K562 (cell line): ENCODE data around the gene ODF2. TPM values are rescaled to one million over a fixed set of nuclear protein-coding genes. Genes with fewer than 3 reads are reported as not detected.
A peak's percentile ranks its signal among the peaks of the same experiment; 100 is the strongest.

ENCODE experiments used
- BHLHE40 ChIP-seq: IDR thresholded peaks from 2 replicates; pipeline ENCODE4 v1.6.1; 2011; ENCODE audit warnings: low read length, improper control_type of control experiment
- E2F5 ChIP-seq: sonication (generic); formaldehyde crosslinking; IDR thresholded peaks from 2 replicates; pipeline ENCODE4 v1.8.0; 2022; ENCODE audit warnings: mild to moderate bottlenecking, missing genetic modification reagents
- EGR1 ChIP-seq: fragments of 450-650 bp; conservative IDR thresholded peaks from 2 replicates; pipeline ENCODE4 v1.6.1; 2017; ENCODE audit warnings: mild to moderate bottlenecking
- EP400 ChIP-seq: fragments of 450-650 bp; IDR thresholded peaks from 2 replicates; pipeline ENCODE4 v1.6.1; 2017; ENCODE audit warnings: antibody characterized with exemption, mild to moderate bottlenecking, moderate library complexity
- HMGXB4 ChIP-seq: sonication (generic); formaldehyde crosslinking; IDR thresholded peaks from 2 replicates; pipeline ENCODE4 v1.8.1; 2023; ENCODE audit warnings: mild to moderate bottlenecking, missing genetic modification reagents
- ILK ChIP-seq: fragments of 450-650 bp; IDR thresholded peaks from 2 replicates; pipeline ENCODE4 v1.6.1; 2016; ENCODE audit warnings: missing genetic modification characterization, low read depth, mild to moderate bottlenecking, missing compliant biosample characterization, moderate library complexity, borderline replicate concordance
- KDM1A ChIP-seq, 2 experiments: fragments of 450-650 bp; IDR thresholded peaks; 2 replicates each; pipeline ENCODE4 v1.6.1; 2016; ENCODE audit warnings: mild to moderate bottlenecking in 2 of 2
- MYNN ChIP-seq, 2 experiments: sonication (generic); formaldehyde crosslinking in 1 of 2; IDR thresholded peaks; 2 replicates each; pipeline versions ENCODE4 v1.5.0 to v1.6.1; 2016 to 2020; ENCODE audit warnings: antibody characterized with exemption in 1 of 2, missing genetic modification reagents in 1 of 2
- PHB2 ChIP-seq: fragments of 450-650 bp; IDR thresholded peaks from 2 replicates; pipeline ENCODE4 v1.6.1; 2017; ENCODE audit warnings: low read depth
- PURB ChIP-seq: sonication (generic); formaldehyde crosslinking; IDR thresholded peaks from 2 replicates; pipeline ENCODE4 v1.9.0; 2021; ENCODE audit warnings: low read depth, mild to moderate bottlenecking, missing genetic modification reagents
- SAFB2 ChIP-seq: fragments of 200-400 bp; formaldehyde crosslinking; IDR thresholded peaks from 2 replicates; pipeline ENCODE4 v1.6.1; 2018; ENCODE audit warnings: borderline replicate concordance, low read length, low read depth, moderate library complexity; ENCODE audit not compliant: severe bottlenecking
- SP2 ChIP-seq: IDR thresholded peaks from 2 replicates; pipeline ENCODE4 v1.6.1; 2011; ENCODE audit warnings: mild to moderate bottlenecking, low read depth, low read length, moderate library complexity; ENCODE audit not compliant: poor library complexity, severe bottlenecking; ENCODE audit errors: extremely low read depth
- TAF1 ChIP-seq: IDR thresholded peaks from 2 replicates; pipeline ENCODE4 v1.6.1; 2011; ENCODE audit warnings: mild to moderate bottlenecking, low read length, moderate library complexity; ENCODE audit not compliant: insufficient read depth, control insufficient read depth, severe bottlenecking; ENCODE audit errors: extremely low read depth
- TCF7L2 ChIP-seq: fragments of 150-350 bp; IDR thresholded peaks from 2 replicates; pipeline ENCODE4 v1.6.1; 2016; ENCODE audit warnings: low read depth, mild to moderate bottlenecking, low read length, moderate library complexity
- TFAP4 ChIP-seq: sonication (generic); formaldehyde crosslinking; IDR thresholded peaks from 2 replicates; pipeline ENCODE4 v1.8.0; 2022; ENCODE audit warnings: missing genetic modification reagents, mild to moderate bottlenecking, moderate library complexity, borderline replicate concordance
- ZBTB1 ChIP-seq: sonication (generic); formaldehyde crosslinking; IDR thresholded peaks from 2 replicates; pipeline ENCODE4 v1.8.1; 2023; ENCODE audit warnings: missing genetic modification reagents, low read depth, mild to moderate bottlenecking, borderline replicate concordance
- ZFPM2 ChIP-seq: fragments of 250-450 bp; sonication (Bioruptor Pico); IDR thresholded peaks from 2 replicates; pipeline ENCODE4 v1.5.1; 2022; ENCODE audit warnings: mild to moderate bottlenecking
- ZNF165 ChIP-seq: fragments of 250-450 bp; sonication (Bioruptor Pico); IDR thresholded peaks from 2 replicates; pipeline ENCODE4 v1.4.0; 2020; ENCODE audit warnings: borderline replicate concordance
- ZNF584 ChIP-seq: fragments of 200-800 bp; sonication (Bioruptor generic); IDR thresholded peaks from 2 replicates; pipeline ENCODE4 v1.6.1; 2016; ENCODE audit warnings: low read depth, mild to moderate bottlenecking, missing genetic modification characterization, missing compliant biosample characterization
- polyA plus RNA-seq, 8 experiments: library from polyadenylated mRNA; depleted of rRNA in 4 of 8; stranded (reverse) in 5 of 8; unstranded in 3 of 8; fragments of >200 nt; fragmentation: Nextera tagmentation in 2 of 8; fragmentation: Illumina TruSeq in 1 of 8; extraction: Ambion mirVana in 2 of 8; extraction: Trizol in 1 of 8; gene quantifications; 2 replicates each; pipeline versions ENCODE4 v1.2.1 to v1.2.3, GENCODE V29; 2011 to 2014; ENCODE audit warnings: inconsistent platforms in 1 of 8, missing spikeins in 1 of 8
- total RNA-seq, 7 experiments: library from RNA; depleted of rRNA in 6 of 7; stranded (reverse); fragments of >200 nt in 6 of 7; fragmentation: Illumina TruSeq in 2 of 7; extraction: Trizol in 2 of 7; gene quantifications; 2 replicates each; pipeline versions ENCODE4 v1.2.1 to v1.2.3, GENCODE V29; 2011 to 2021; ENCODE audit warnings: low replicate concordance in 1 of 7

The ODF2 gene
- total and polyA plus RNA-seq, 9 of the 15 experiments (the other 6 are each of a cell fraction or from before 2014, with no cell fraction given), result 16.5 to 83.2 (median 69.7) TPM

- TF ChIP-seq TFAP4 (CRISPR knock-in tag), result peak; percentile 83; the same call in 1 of the 2 replicates
- TF ChIP-seq BHLHE40, result peak; percentile 85
- TF ChIP-seq ZNF584 (CRISPR knock-in tag), result 0 out of 2 replicates have a peak, but pooled peaks have one; percentile 37
- peak; percentile 57 for TF ChIP-seq ZBTB1
- TF ChIP-seq TAF1, result peak; percentile 62
- no peak for TF ChIP-seq PHB2
- TF ChIP-seq HMGXB4, result no peak
- no peak for TF ChIP-seq ZNF165 (CRISPR knock-in tag)
- TF ChIP-seq ZFPM2 (CRISPR knock-in tag), result no peak
- TF ChIP-seq KDM1A (IDR thresholded peaks at IDR 0.05), result peak in 1 of 2 experiments; percentile 27; a peak in 1 of 4 replicates
- peak; percentile 88 for TF ChIP-seq EP400
- peak; percentile 40; the same call in 1 of the 2 replicates for TF ChIP-seq MYNN (IDR thresholded peaks at IDR 0.05)
- no peak for TF ChIP-seq MYNN (CRISPR knock-in tag; IDR thresholded peaks at IDR 0.05)
- TF ChIP-seq ILK (tag), result no peak
- peak; percentile 68; the same call in 1 of the 2 replicates for TF ChIP-seq E2F5
- no peak for TF ChIP-seq PURB (CRISPR knock-in tag)
- TF ChIP-seq EGR1, result peak; percentile 91
- no peak for TF ChIP-seq SAFB2
- peak; percentile 17 for TF ChIP-seq SP2
- no peak for TF ChIP-seq TCF7L2
These were observed 26.9 kb upstream of the ODF2 start (continued) for GRCh38 chr9:128428644-128429512.
